ENCODE results near the gene THRB.

- TF ChIP-seq EP300 (IDR thresholded peaks at IDR 0.05) (no peak), CTCF (IDR thresholded peaks at IDR 0.05) (no peak)
These were observed 233.1 kb downstream of the THRB start for GRCh38 chr3:24261521-24261920.

All from upper lobe of left lung (tissue), 4 donors.